Cortex of kidney (tissue), 1 donor: ENCODE measurements around the gene C3orf33.
"Not testable (repeated sequence)": the region's sequence is repeated elsewhere in the genome, so short reads cannot be mapped to it uniquely, and the experiment has no call there.

Experiments
- DNase-seq: peaks from one replicate; lab custom pipeline; 2025; lab: John Stamatoyannopoulos, UW

The C3orf33 gene

GRCh38 chr3:155805802-155806618, at the start of gene C3orf33:
Gene C3orf33 (minus strand): TSS chr3:155806278. CDS start chr3:155806252, 26 bp downstream.
- no peak for DNase-seq

GRCh38 chr3:155854141-155854940, 48.3 kb upstream of the C3orf33 start, which contains the start of gene SLC33A1:
Gene SLC33A1 (minus strand): TSS chr3:155854427. CDS start chr3:155853997, 430 bp downstream.
- DNase-seq, result peak; percentile 74

- no peak for DNase-seq
Measured at GRCh38 chr3:155853214-155854140, 47.4 kb upstream of the C3orf33 start.

- no peak for DNase-seq
Measured at GRCh38 chr3:155852341-155852740, 46.3 kb upstream of the C3orf33 start.

- DNase-seq, result not testable (repeated sequence)
Measured at GRCh38 chr3:155849404-155849803, 43.3 kb upstream of the C3orf33 start.

- DNase-seq, result no peak
Measured at GRCh38 chr3:155847993-155848392, 41.9 kb upstream of the C3orf33 start.

- DNase-seq, result no peak
Measured at GRCh38 chr3:155846119-155846518, 40.0 kb upstream of the C3orf33 start.

- DNase-seq, result no peak
Measured at GRCh38 chr3:155843569-155843968, 37.5 kb upstream of the C3orf33 start.

GRCh38 chr3:155835341-155836071, 29.4 kb upstream of the C3orf33 start:
- no peak for DNase-seq

- DNase-seq, result not testable (repeated sequence)
Measured at GRCh38 chr3:155828490-155829098, 22.5 kb upstream of the C3orf33 start.

GRCh38 chr3:155815030-155815545, 9.0 kb upstream of the C3orf33 start:
- DNase-seq, result no peak

- not testable (repeated sequence) for DNase-seq
Measured at GRCh38 chr3:155813224-155813623, 7.1 kb upstream of the C3orf33 start.

- DNase-seq, result no peak
Measured at GRCh38 chr3:155809181-155809580, 3.1 kb upstream of the C3orf33 start.

- no peak for DNase-seq
Measured at GRCh38 chr3:155807823-155808222, 1.7 kb upstream of the C3orf33 start.

- no peak for DNase-seq
Measured at GRCh38 chr3:155805204-155805801, 775 bp downstream of the C3orf33 start.

- no peak for DNase-seq
Measured at GRCh38 chr3:155804323-155804722, 1.8 kb downstream of the C3orf33 start.

- no peak for DNase-seq
Measured at GRCh38 chr3:155792532-155792931, 13.5 kb downstream of the C3orf33 start.

GRCh38 chr3:155791190-155791589, 14.9 kb downstream of the C3orf33 start:
- no peak for DNase-seq

- no peak for DNase-seq
Measured at GRCh38 chr3:155790272-155790925, 15.7 kb downstream of the C3orf33 start.
